ENCODE data around the gene FYN. TPM values are rescaled to one million over a fixed set of nuclear protein-coding genes. Genes with fewer than 3 reads are reported as not detected.
A peak's percentile ranks its signal among the peaks of the same experiment; 100 is the strongest.

The FYN gene
- polyA plus RNA-seq, 1 donor (not counting 4 experiments of a cell fraction or from before 2014, with no cell fraction given), result 24.7 TPM

- Histone ChIP-seq H4K20me1 (ENCODE audit: control insufficient read depth, extremely low read depth, insufficient read depth, low read length) (no peaks in the 10 kb centered on the region), H3K9ac (ENCODE audit: control insufficient read depth, extremely low read depth, insufficient read depth, low read length) (no peak overlapping the region), H3K27ac (ENCODE audit: control insufficient read depth, insufficient read depth, low read length) (no peak overlapping the region), H3K4me2 (ENCODE audit: control insufficient read depth, extremely low read depth, insufficient read depth, low read depth, low read length) (no peak overlapping the region), H3K36me3 (ENCODE audit: control insufficient read depth in 2 of 2, extremely low read depth in 1 of 2, insufficient read depth in 2 of 2, low read length in 2 of 2) (peaks cover 0 to 1% of the 10 kb centered on the region in 2 experiments), H3K27me3 (ENCODE audit: control insufficient read depth, extremely low read depth, insufficient read depth, low read length) (no peaks in the 10 kb centered on the region), H3K9me1 (ENCODE audit: control insufficient read depth, extremely low read depth, insufficient read depth, low read length) (no peaks in the 10 kb centered on the region), H3K4me3 (ENCODE audit: control insufficient read depth in 2 of 3, extremely low read depth in 1 of 3, insufficient read depth in 2 of 3, low read depth in 1 of 3, low read length in 3 of 3) (no peak overlapping the region), H3K9me3 (ENCODE audit: control insufficient read depth, low read depth, low read length) (no peaks in the 10 kb centered on the region), H2AFZ (ENCODE audit: control insufficient read depth, low read length) (no peak overlapping the region), H3K79me2 (ENCODE audit: control insufficient read depth, insufficient read depth, low read length) (peaks cover 3% of the 10 kb centered on the region), H3K4me1 (ENCODE audit: control insufficient read depth, extremely low read depth, insufficient read depth, low read length) (peaks cover 25% of the 10 kb centered on the region)
- FAIRE-seq, result no peak
- TF ChIP-seq EZH2 (IDR thresholded peaks at IDR 0.05; ENCODE audit: low read length) (no peak), CTCF (optimal IDR thresholded peaks at IDR 0.05 in 1 of 3, IDR thresholded peaks at IDR 0.05 in 1 of 3, conservative IDR thresholded peaks at IDR 0.05 in 1 of 3; ENCODE audit: extremely low read depth in 1 of 3, insufficient read depth in 2 of 3, low read length in 3 of 3) (peak in 1 of 3 experiments; percentile 14)
- no peak for DNase-seq (ENCODE audit: low read depth, low spot score)
- dilution Hi-C loops (cut with MboI; ENCODE audit: extremely low pct_ligation_motif_present, low sequenced_read_pairs), result no loop called here
Observed at GRCh38 chr6:111782192-111782809, 91.0 kb downstream of the FYN start.

GRCh38 chr6:111781041-111781708 lies 92.1 kb downstream of the FYN start:
- TF ChIP-seq CTCF (optimal IDR thresholded peaks at IDR 0.05 in 1 of 3, IDR thresholded peaks at IDR 0.05 in 1 of 3, conservative IDR thresholded peaks at IDR 0.05 in 1 of 3; ENCODE audit: extremely low read depth in 1 of 3, insufficient read depth in 2 of 3, low read length in 3 of 3) (no peak), EZH2 (IDR thresholded peaks at IDR 0.05; ENCODE audit: low read length) (no peak)
- Histone ChIP-seq H3K9me1 (ENCODE audit: control insufficient read depth, extremely low read depth, insufficient read depth, low read length) (no peaks in the 10 kb centered on the region), H3K79me2 (ENCODE audit: control insufficient read depth, insufficient read depth, low read length) (peaks cover 3% of the 10 kb centered on the region), H4K20me1 (ENCODE audit: control insufficient read depth, extremely low read depth, insufficient read depth, low read length) (no peaks in the 10 kb centered on the region), H3K4me2 (ENCODE audit: control insufficient read depth, extremely low read depth, insufficient read depth, low read depth, low read length) (peak overlapping the region; percentile 55), H3K27me3 (ENCODE audit: control insufficient read depth, extremely low read depth, insufficient read depth, low read length) (no peaks in the 10 kb centered on the region), H3K36me3 (ENCODE audit: control insufficient read depth in 2 of 2, extremely low read depth in 1 of 2, insufficient read depth in 2 of 2, low read length in 2 of 2) (peaks cover 0 to 1% of the 10 kb centered on the region in 2 experiments), H2AFZ (ENCODE audit: control insufficient read depth, low read length) (peak overlapping the region; percentile 71), H3K27ac (ENCODE audit: control insufficient read depth, insufficient read depth, low read length) (no peak overlapping the region), H3K9ac (ENCODE audit: control insufficient read depth, extremely low read depth, insufficient read depth, low read length) (no peak overlapping the region), H3K4me1 (ENCODE audit: control insufficient read depth, extremely low read depth, insufficient read depth, low read length) (peaks cover 25% of the 10 kb centered on the region), H3K4me3 (ENCODE audit: control insufficient read depth in 2 of 3, extremely low read depth in 1 of 3, insufficient read depth in 2 of 3, low read depth in 1 of 3, low read length in 3 of 3) (no peak overlapping the region), H3K9me3 (ENCODE audit: control insufficient read depth, low read depth, low read length) (no peaks in the 10 kb centered on the region)
- FAIRE-seq, result peak; percentile 34
- DNase-seq (ENCODE audit: low read depth, low spot score), result no peak
- dilution Hi-C loops (cut with MboI; ENCODE audit: extremely low pct_ligation_motif_present, low sequenced_read_pairs), result no loop called here
